ENCODE results near the gene RIBC2.

Gene RIBC2

GRCh38 chr22:45472426-45472825, 58.9 kb downstream of the RIBC2 start:
- no peak for DNase-seq (ENCODE audit: low spot score)

GRCh38 chr22:45473626-45474237, 60.2 kb downstream of the RIBC2 start:
- no peak for DNase-seq (ENCODE audit: low spot score)

GRCh38 chr22:45475063-45475747, 61.7 kb downstream of the RIBC2 start:
- no peak for DNase-seq (ENCODE audit: low spot score)

- no peak for DNase-seq (ENCODE audit: low spot score)
Observed at GRCh38 chr22:45475851-45476514, 62.5 kb downstream of the RIBC2 start.

GRCh38 chr22:45476814-45477213, 63.3 kb downstream of the RIBC2 start:
- no peak for DNase-seq (ENCODE audit: low spot score)

GRCh38 chr22:45477366-45478107, 64.0 kb downstream of the RIBC2 start:
- DNase-seq (ENCODE audit: low spot score), result no peak

GRCh38 chr22:45478108-45478771, 64.7 kb downstream of the RIBC2 start:
- DNase-seq (ENCODE audit: low spot score), result no peak

- no peak for DNase-seq (ENCODE audit: low spot score)
Observed at GRCh38 chr22:45480717-45481116, 67.2 kb downstream of the RIBC2 start.

- no peak for DNase-seq (ENCODE audit: low spot score)
Observed at GRCh38 chr22:45481661-45482060, 68.2 kb downstream of the RIBC2 start.
